ENCODE data around the gene DLGAP3. TPM values are rescaled to one million over a fixed set of nuclear protein-coding genes. Genes with fewer than 3 reads are reported as not detected.

DLGAP3 gene
- total and polyA plus RNA-seq, 2 donors (not counting 3 experiments of a cell fraction or from before 2014, with no cell fraction given), result 0.04 to 0.20 TPM

DNA sequence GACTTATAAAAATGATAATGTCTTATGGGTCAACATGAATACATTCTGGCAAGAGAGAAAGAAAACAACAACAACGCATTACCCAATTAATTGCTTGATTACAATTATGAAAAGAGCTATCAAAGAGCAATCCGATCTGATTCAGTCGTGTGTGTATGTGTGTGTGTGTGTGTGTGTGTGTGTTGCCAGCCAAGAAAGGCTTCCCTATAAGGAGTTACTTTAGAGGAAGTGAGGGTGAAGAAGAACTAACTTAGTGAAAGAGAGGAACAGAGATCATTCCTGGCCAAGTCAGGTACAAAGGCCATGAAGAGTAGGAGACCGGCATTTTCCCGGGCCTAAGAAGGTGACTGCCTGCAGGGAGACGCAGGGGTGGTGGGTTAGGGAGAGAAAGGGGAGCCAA lies 46.3 kb upstream of the DLGAP3 start:
- no TSS peak for BruUV-seq (replicated peaks)
- intact Hi-C loops (cut with micrococcal nuclease) (no loop called here), dilution Hi-C loops (cut with MboI; ENCODE audit: extremely low pct_ligation_motif_present, low sequenced_read_pairs) (loop anchor here (25.0 kb wide), 1 partner anchor 187 kb away; no protein-coding TSS in a partner anchor)
- Histone ChIP-seq H3K27me3 (ENCODE audit: control insufficient read depth in 2 of 2, insufficient read depth in 2 of 2, low read length in 2 of 2) (peaks cover 0 to 3% of the 10 kb centered on the region in 2 experiments), H3K27ac (ENCODE audit: insufficient read depth, low read depth, low read length) (no peak overlapping the region), H3K9me1 (replicated peaks; ENCODE audit: control insufficient read depth, extremely low read depth, insufficient read depth, low read length) (no peaks in the 10 kb centered on the region), H3K36me3 (ENCODE audit: control insufficient read depth in 2 of 2, extremely low read depth in 1 of 2, insufficient read depth in 2 of 2, low read length in 2 of 2) (no peaks in the 10 kb centered on the region), H3K4me3 (replicated peaks in 1 of 3; ENCODE audit: insufficient read depth in 1 of 3, low read depth in 1 of 3, low read length in 3 of 3) (no peak overlapping the region), H3K9ac (replicated peaks; ENCODE audit: extremely low read depth, insufficient read depth, low read length) (no peak overlapping the region), H3K4me1 (ENCODE audit: control insufficient read depth, extremely low read depth, insufficient read depth, low read length) (no peaks in the 10 kb centered on the region), H3K4me2 (ENCODE audit: insufficient read depth, low read length) (no peak overlapping the region), H2AFZ (ENCODE audit: low read depth, low read length) (no peak overlapping the region), H3K79me2 (ENCODE audit: control insufficient read depth, insufficient read depth, low read length) (no peaks in the 10 kb centered on the region), H4K20me1 (replicated peaks; ENCODE audit: control insufficient read depth, extremely low read depth, insufficient read depth, low read length) (no peaks in the 10 kb centered on the region), H3K9me3 (replicated peaks; ENCODE audit: control insufficient read depth, insufficient read depth, low read length) (no peaks in the 10 kb centered on the region)
- TF ChIP-seq, protein P1, sequence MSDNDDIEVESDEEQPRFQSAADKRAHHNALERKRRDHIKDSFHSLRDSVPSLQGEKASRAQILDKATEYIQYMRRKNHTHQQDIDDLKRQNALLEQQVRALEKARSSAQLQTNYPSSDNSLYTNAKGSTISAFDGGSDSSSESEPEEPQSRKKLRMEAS (IDR thresholded peaks at IDR 0.05; ENCODE audit: insufficient read depth, insufficient read length), result no peak
- TF ChIP-seq FOS (IDR thresholded peaks at IDR 0.05; ENCODE audit: borderline replicate concordance, insufficient read depth, low read length) (no peak), POLR2A (IDR thresholded peaks at IDR 0.05; ENCODE audit: low read depth, low read length) (no peak), POLR2AphosphoS5 (IDR thresholded peaks at IDR 0.05; ENCODE audit: insufficient read depth, low read depth, low read length) (no peak), JUN (IDR thresholded peaks at IDR 0.05; ENCODE audit: borderline replicate concordance, insufficient read depth, insufficient read length, low read depth) (no peak), GATA2 (IDR thresholded peaks at IDR 0.05; ENCODE audit: insufficient read depth, insufficient read length, low read depth, low read length) (no peak)
- FAIRE-seq (no peak), DNase-seq (ENCODE audit: low read depth, low spot score) (no peak)
- CTCF ChIA-PET, result interaction anchor here (1.0 to 1.8 kb wide), 3 partner anchors 9 to 23 kb away, joined by 3 to 7 read pairs (median 4); partner anchors contain the start of gene TMEM35B
- POLR2A ChIA-PET, result no interaction called here

DNA sequence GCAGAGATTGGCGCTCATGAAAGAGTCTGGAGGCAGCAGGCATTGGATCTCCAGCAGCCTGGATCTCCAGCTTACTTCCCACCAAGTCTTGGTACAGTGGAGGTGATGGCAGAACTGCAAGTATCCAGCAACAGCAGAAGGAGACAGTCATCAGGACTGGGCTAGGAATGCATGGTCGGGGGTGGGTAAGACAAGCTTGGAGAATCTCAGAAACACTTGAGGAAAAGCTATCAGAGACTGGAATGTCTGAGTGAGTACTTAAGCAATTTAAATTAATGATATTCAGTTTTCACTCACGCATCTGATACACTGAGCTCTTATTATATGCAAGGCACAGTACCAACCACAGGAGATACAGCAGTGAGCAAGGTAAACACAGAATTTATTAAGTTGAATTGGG lies 45.9 kb upstream of the DLGAP3 start:
- ChIA-PET POLR2A (no interaction called here), CTCF (interaction anchor here (1.0 to 1.8 kb wide), 3 partner anchors 9 to 23 kb away, joined by 3 to 7 read pairs (median 4); partner anchors contain the start of gene TMEM35B)
- Histone ChIP-seq H3K4me2 (ENCODE audit: insufficient read depth, low read length) (no peak overlapping the region), H3K4me1 (ENCODE audit: control insufficient read depth, extremely low read depth, insufficient read depth, low read length) (no peaks in the 10 kb centered on the region), H3K27me3 (ENCODE audit: control insufficient read depth in 2 of 2, insufficient read depth in 2 of 2, low read length in 2 of 2) (peaks cover 0 to 3% of the 10 kb centered on the region in 2 experiments), H4K20me1 (replicated peaks; ENCODE audit: control insufficient read depth, extremely low read depth, insufficient read depth, low read length) (no peaks in the 10 kb centered on the region), H3K27ac (ENCODE audit: insufficient read depth, low read depth, low read length) (no peak overlapping the region), H3K9ac (replicated peaks; ENCODE audit: extremely low read depth, insufficient read depth, low read length) (no peak overlapping the region), H3K79me2 (ENCODE audit: control insufficient read depth, insufficient read depth, low read length) (no peaks in the 10 kb centered on the region), H3K36me3 (ENCODE audit: control insufficient read depth in 2 of 2, extremely low read depth in 1 of 2, insufficient read depth in 2 of 2, low read length in 2 of 2) (no peaks in the 10 kb centered on the region), H3K9me3 (replicated peaks; ENCODE audit: control insufficient read depth, insufficient read depth, low read length) (no peaks in the 10 kb centered on the region), H3K4me3 (replicated peaks in 1 of 3; ENCODE audit: insufficient read depth in 1 of 3, low read depth in 1 of 3, low read length in 3 of 3) (no peak overlapping the region), H3K9me1 (replicated peaks; ENCODE audit: control insufficient read depth, extremely low read depth, insufficient read depth, low read length) (no peaks in the 10 kb centered on the region), H2AFZ (ENCODE audit: low read depth, low read length) (no peak overlapping the region)
- BruUV-seq (replicated peaks), result no TSS peak
- no peak for DNase-seq (ENCODE audit: low read depth, low spot score)
- dilution Hi-C loops (cut with MboI; ENCODE audit: extremely low pct_ligation_motif_present, low sequenced_read_pairs) (loop anchor here (25.0 kb wide), 1 partner anchor 187 kb away; no protein-coding TSS in a partner anchor), intact Hi-C loops (cut with micrococcal nuclease) (no loop called here)
- TF ChIP-seq POLR2A (IDR thresholded peaks at IDR 0.05; ENCODE audit: low read depth, low read length) (no peak), GATA2 (IDR thresholded peaks at IDR 0.05; ENCODE audit: insufficient read depth, insufficient read length, low read depth, low read length) (no peak), JUN (IDR thresholded peaks at IDR 0.05; ENCODE audit: borderline replicate concordance, insufficient read depth, insufficient read length, low read depth) (no peak), EZH2 (IDR thresholded peaks at IDR 0.05; ENCODE audit: borderline replicate concordance, low read depth, low read length, severe bottlenecking) (no peak)
- TF ChIP-seq, protein P2, sequence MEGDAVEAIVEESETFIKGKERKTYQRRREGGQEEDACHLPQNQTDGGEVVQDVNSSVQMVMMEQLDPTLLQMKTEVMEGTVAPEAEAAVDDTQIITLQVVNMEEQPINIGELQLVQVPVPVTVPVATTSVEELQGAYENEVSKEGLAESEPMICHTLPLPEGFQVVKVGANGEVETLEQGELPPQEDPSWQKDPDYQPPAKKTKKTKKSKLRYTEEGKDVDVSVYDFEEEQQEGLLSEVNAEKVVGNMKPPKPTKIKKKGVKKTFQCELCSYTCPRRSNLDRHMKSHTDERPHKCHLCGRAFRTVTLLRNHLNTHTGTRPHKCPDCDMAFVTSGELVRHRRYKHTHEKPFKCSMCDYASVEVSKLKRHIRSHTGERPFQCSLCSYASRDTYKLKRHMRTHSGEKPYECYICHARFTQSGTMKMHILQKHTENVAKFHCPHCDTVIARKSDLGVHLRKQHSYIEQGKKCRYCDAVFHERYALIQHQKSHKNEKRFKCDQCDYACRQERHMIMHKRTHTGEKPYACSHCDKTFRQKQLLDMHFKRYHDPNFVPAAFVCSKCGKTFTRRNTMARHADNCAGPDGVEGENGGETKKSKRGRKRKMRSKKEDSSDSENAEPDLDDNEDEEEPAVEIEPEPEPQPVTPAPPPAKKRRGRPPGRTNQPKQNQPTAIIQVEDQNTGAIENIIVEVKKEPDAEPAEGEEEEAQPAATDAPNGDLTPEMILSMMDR (IDR thresholded peaks at IDR 0.05; ENCODE audit: extremely low read depth in 1 of 2, insufficient read depth in 1 of 2, low read depth in 1 of 2, low read length in 2 of 2), result no peak
- TF ChIP-seq, protein P1 (IDR thresholded peaks at IDR 0.05; ENCODE audit: insufficient read depth, insufficient read length), result no peak
- no peak for FAIRE-seq
